ENCODE results near the gene RWDD1.

GRCh38 chr6:116595247-116595646 is 23.9 kb downstream of the RWDD1 start:
- TF ChIP-seq CTCF (IDR thresholded peaks at IDR 0.05) = no peak
- TF ChIP-seq POLR2A (IDR thresholded peaks at IDR 0.05) = no peak

Measured in gastroesophageal sphincter (tissue), 3 donors.